Ectodermal cell (in vitro differentiated cells): ENCODE measurements around the gene NPHP3. TPM values are rescaled to one million over a fixed set of nuclear protein-coding genes. Genes with fewer than 3 reads are reported as not detected.
A peak's percentile ranks its signal among the peaks of the same experiment; 100 is the strongest.
"Not testable (repeated sequence)": the region's sequence is repeated elsewhere in the genome, so short reads cannot be mapped to it uniquely, and the experiment has no call there.

Experiments
- H3K27ac ChIP-seq: 2 replicates; pipeline ENCODE4 v1.7.0; 2013; ENCODE audit warnings: mild to moderate bottlenecking, low read depth, low read length; ENCODE audit not compliant: insufficient read depth, poor library complexity, severe bottlenecking
- H3K27me3 ChIP-seq: 2 replicates; pipeline ENCODE4 v1.7.0; 2013; ENCODE audit warnings: mild to moderate bottlenecking, low read length; ENCODE audit not compliant: insufficient read depth, control insufficient read depth, poor library complexity, severe bottlenecking
- H3K36me3 ChIP-seq: one replicate; pipeline ENCODE4 v1.7.0; 2013; ENCODE audit warnings: low read length; ENCODE audit not compliant: control insufficient read depth, insufficient read depth
- H3K4me1 ChIP-seq: one replicate; pipeline ENCODE4 v1.7.0; 2013; ENCODE audit warnings: low read length; ENCODE audit not compliant: control insufficient read depth, insufficient read depth
- H3K4me3 ChIP-seq: 2 replicates; pipeline ENCODE4 v1.7.0; 2013; ENCODE audit warnings: low read depth, low read length, control low read depth; ENCODE audit not compliant: insufficient read depth
- H3K9me3 ChIP-seq: 2 replicates; pipeline ENCODE4 v1.7.0; 2013; ENCODE audit warnings: mild to moderate bottlenecking, low read length, moderate library complexity; ENCODE audit not compliant: control insufficient read depth
- WGBS, 2 experiments: methylation state at CpG; one replicate each; pipeline ENCODE4 v1.1.7; 2013; ENCODE audit warnings: missing lambda C conversion rate in 2 of 2; 5-methylcytosine and 5-hydroxymethylcytosine counted together
- polyA plus RNA-seq, 4 experiments: library from polyadenylated mRNA; stranded (reverse); fragments of 50-300 nt; gene quantifications; one replicate each; pipeline ENCODE4 v1.2.3, GENCODE V29; 2013

NPHP3 gene, protein sequence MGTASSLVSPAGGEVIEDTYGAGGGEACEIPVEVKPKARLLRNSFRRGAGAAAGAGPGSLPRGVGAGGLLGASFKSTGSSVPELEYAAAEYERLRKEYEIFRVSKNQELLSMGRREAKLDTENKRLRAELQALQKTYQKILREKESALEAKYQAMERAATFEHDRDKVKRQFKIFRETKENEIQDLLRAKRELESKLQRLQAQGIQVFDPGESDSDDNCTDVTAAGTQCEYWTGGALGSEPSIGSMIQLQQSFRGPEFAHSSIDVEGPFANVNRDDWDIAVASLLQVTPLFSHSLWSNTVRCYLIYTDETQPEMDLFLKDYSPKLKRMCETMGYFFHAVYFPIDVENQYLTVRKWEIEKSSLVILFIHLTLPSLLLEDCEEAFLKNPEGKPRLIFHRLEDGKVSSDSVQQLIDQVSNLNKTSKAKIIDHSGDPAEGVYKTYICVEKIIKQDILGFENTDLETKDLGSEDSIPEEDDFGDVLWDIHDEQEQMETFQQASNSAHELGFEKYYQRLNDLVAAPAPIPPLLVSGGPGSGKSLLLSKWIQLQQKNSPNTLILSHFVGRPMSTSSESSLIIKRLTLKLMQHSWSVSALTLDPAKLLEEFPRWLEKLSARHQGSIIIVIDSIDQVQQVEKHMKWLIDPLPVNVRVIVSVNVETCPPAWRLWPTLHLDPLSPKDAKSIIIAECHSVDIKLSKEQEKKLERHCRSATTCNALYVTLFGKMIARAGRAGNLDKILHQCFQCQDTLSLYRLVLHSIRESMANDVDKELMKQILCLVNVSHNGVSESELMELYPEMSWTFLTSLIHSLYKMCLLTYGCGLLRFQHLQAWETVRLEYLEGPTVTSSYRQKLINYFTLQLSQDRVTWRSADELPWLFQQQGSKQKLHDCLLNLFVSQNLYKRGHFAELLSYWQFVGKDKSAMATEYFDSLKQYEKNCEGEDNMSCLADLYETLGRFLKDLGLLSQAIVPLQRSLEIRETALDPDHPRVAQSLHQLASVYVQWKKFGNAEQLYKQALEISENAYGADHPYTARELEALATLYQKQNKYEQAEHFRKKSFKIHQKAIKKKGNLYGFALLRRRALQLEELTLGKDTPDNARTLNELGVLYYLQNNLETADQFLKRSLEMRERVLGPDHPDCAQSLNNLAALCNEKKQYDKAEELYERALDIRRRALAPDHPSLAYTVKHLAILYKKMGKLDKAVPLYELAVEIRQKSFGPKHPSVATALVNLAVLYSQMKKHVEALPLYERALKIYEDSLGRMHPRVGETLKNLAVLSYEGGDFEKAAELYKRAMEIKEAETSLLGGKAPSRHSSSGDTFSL (N-terminal part only)
- polyA plus RNA-seq (2013, experiment 1 of 4): 27.6 TPM
- polyA plus RNA-seq (2013, experiment 2 of 4): 29.0 TPM
- 25.5 TPM for polyA plus RNA-seq (2013, experiment 3 of 4)
- polyA plus RNA-seq (2013, experiment 4 of 4): 29.0 TPM

DNA sequence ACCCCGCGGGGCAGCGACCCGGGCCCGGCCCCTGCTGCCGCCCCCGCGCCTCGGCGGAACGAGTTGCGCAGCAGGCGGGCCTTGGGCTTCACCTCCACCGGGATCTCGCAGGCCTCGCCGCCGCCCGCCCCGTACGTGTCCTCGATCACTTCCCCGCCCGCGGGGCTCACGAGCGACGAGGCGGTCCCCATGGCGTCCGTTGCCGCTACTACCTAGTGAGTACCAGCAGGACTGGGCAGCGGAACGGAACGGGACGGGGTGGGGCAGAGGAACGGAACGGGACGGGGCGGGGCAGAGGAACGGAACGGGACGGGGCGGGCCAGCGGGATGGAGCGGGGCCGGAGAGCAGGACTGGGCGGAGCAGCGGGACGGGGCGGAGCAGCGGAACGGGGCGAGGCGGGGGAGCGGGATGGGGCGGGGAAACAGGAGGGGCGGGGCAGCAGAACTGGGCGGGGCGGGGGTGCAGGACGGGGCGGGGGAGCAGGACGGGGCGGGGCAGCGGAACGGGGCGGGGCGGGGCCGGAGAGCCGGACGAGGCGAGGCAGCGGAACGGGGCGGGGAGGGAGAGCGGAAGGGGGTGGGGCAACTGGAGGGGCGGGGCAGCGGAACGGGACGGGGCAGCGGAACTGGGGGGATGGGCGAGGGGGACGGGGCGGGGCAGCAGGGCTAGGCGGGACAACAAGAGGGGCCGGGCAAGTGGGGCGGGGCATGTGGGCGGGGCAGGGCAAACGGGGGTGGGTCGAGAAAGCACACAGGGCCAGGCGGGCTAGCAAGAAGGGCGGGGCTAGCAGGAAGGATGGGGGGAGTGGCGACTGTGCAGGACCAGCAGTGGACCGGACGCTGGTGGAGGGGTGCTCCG lies at the start of gene NPHP3:
Gene NPHP3, minus strand, starts transcription at position 245 of the 859 bp plus-strand sequence. Its CDS starts 54 bp downstream, at position 191.
- H3K9me3 ChIP-seq: no peaks in the 10 kb centered on the region
- H3K36me3 ChIP-seq: no peaks in the 10 kb centered on the region
- peaks cover 7% of the 10 kb centered on the region for H3K4me1 ChIP-seq
- H3K4me3 ChIP-seq: peak within 1 kb of the TSS; percentile 88
- no peaks in the 10 kb centered on the region for H3K27me3 ChIP-seq
- peak within 1 kb of the TSS; percentile 92 for H3K27ac ChIP-seq
- WGBS, 2 experiments: 1% methylated on average over 85 to 96 of the region's 96 CpGs

DNA sequence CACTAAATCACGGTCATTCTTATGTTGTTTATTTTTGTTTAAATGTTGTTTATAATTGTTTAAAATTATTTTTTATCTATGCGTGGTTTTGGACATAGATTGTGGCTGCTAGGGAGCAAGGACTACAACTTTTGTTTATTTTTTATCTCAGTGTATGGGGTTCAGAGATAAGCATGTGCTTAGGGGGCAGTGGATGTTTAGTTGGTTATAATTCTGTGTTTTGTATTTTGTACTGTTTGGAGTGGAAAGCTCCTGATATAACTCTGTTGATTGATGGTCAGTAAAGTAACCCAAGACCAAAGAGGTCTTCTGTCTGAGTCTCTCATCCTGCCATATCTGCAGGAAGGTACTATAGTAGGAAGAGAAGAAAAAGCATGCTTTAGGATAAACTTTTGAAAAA lies 36.5 kb upstream of the NPHP3 start:
- WGBS, 2 experiments: 96 to 100% methylated on average over 1 of the region's 2 CpGs
- H3K4me1 ChIP-seq: no peaks in the 10 kb centered on the region
- H3K36me3 ChIP-seq: no peaks in the 10 kb centered on the region
- H3K27me3 ChIP-seq: no peaks in the 10 kb centered on the region
- H3K27ac ChIP-seq: no peak overlapping the region
- no peak overlapping the region for H3K4me3 ChIP-seq
- no peaks in the 10 kb centered on the region for H3K9me3 ChIP-seq

DNA sequence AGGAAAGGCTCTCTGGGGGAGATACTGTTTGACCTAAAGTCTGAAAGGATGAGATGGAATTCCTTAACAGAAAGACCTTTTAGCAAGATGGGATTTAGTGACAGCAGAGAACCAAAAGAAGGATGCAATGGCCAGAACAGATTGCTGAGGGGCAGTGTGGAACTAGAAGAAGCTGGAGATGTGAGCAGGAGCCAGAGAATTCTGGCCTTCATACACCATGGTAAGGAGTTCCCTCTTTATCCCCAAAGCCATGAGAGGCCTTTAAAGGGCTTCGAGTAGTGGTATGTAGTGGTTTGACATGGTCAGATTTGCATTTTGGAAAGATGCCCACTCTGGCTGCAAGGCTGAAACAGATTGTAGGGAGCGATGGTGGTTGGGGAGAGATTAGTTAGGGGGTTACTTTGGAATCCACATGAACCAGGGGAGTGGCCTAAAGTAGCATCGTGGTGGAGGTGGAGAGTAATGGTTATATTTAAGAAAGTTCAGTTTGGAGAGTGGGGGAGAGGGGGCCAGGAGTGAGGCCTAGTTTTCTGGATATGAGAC lies 34.0 kb upstream of the NPHP3 start:
- Histone ChIP-seq H3K27ac (no peak overlapping the region), H3K27me3 (no peaks in the 10 kb centered on the region), H3K4me1 (no peaks in the 10 kb centered on the region), H3K9me3 (no peaks in the 10 kb centered on the region), H3K36me3 (no peaks in the 10 kb centered on the region), H3K4me3 (no peak overlapping the region)
- WGBS, 2 experiments: 91 to 93% methylated on average over 3 of the region's 3 CpGs

DNA sequence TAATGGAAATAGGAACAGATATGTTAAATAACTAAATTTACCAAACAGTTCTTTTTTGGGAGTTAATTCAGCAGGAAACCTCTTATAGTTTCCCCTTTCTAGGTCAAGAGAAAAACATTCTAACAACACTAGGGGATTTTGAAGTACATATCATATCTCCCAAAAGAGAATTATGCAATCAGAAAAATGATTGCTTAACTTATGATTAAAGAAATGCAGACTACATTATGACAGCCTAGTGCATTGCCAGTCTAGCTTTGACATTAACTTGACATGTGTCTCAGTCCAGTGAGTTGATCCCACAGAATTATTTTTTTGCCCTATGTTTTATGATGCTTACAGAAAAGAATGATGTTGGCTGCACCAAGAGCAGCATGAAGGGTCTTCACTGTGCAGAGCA lies 31.7 kb upstream of the NPHP3 start:
- Histone ChIP-seq H3K9me3 (no peaks in the 10 kb centered on the region), H3K27me3 (no peaks in the 10 kb centered on the region), H3K27ac (no peak overlapping the region), H3K4me3 (no peak overlapping the region), H3K36me3 (no peaks in the 10 kb centered on the region), H3K4me1 (no peaks in the 10 kb centered on the region)

DNA sequence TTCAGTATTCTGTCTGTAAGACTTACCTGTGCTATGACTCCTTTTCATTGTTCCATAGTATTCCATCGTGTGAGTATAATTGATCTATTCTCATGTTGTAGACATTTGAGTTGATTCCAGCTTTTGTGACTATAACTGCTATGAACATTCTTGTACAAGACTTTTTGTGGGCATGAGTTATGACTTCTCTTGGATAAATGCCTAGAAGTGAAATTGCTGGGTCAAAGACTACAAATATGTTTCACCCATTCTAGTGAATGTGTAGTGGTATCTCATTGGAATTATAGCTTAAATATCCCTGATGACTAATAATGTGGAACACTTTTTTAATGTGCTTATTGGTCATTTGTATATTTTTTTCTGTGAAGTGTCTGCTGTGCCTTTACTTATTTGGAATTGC lies 27.6 kb upstream of the NPHP3 start:
- no peak overlapping the region for H3K4me3 ChIP-seq
- no peaks in the 10 kb centered on the region for H3K4me1 ChIP-seq
- H3K27ac ChIP-seq: no peak overlapping the region
- no peaks in the 10 kb centered on the region for H3K9me3 ChIP-seq
- no peaks in the 10 kb centered on the region for H3K36me3 ChIP-seq
- 94 to 100% methylated on average over 1 of the region's 1 CpG for WGBS, 2 experiments
- H3K27me3 ChIP-seq: no peaks in the 10 kb centered on the region

DNA sequence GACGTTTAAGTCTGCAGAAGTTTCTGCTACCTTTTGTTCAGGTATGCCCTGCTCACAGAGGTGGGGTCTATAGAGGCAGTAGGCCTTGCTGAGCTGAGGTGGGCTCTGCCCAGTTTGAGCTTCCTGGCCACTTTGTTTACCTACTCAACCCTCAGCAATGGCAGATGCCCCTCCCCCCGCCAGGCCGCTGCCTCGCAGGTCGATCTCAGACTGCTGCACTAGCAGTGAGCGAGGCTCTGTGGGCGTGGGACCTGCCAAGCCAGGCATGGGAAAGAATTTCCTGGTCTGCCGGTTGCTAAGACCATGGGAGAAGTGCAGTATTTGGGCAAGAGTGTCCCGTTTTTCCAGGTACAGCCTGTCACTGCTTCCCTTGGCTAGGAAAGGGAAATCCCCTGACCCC lies 24.5 kb upstream of the NPHP3 start:
- not testable (repeated sequence) for H3K27ac ChIP-seq, H3K27me3 ChIP-seq, H3K4me3 ChIP-seq, H3K9me3 ChIP-seq, H3K36me3 ChIP-seq, H3K4me1 ChIP-seq
- 79 to 84% methylated on average over 9 of the region's 9 CpGs for WGBS, 2 experiments

DNA sequence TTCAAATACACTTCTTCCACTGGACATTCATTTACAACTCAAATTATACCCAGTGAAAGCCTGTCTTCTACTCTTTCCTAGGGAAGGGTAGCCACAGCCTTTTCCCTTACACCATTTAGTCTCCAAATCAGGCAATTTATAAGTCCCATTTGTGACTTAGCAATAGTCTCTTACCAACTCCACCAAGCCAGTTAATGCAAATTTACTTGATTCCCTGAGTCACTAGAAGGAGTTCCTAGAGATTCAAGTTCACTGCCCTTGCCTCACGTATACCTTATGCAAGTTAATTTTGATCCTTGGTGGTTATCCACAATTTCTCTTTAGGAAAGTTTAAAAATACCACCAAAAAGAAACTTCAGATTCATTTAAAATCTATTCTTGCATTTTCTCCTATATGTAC lies 16.1 kb upstream of the NPHP3 start:
- H3K9me3 ChIP-seq: no peaks in the 10 kb centered on the region
- H3K27me3 ChIP-seq: no peaks in the 10 kb centered on the region
- WGBS, 2 experiments: 86 to 89% methylated on average over 1 of the region's 1 CpG
- H3K4me3 ChIP-seq: no peak overlapping the region
- no peaks in the 10 kb centered on the region for H3K36me3 ChIP-seq
- no peaks in the 10 kb centered on the region for H3K4me1 ChIP-seq
- no peak overlapping the region for H3K27ac ChIP-seq

DNA sequence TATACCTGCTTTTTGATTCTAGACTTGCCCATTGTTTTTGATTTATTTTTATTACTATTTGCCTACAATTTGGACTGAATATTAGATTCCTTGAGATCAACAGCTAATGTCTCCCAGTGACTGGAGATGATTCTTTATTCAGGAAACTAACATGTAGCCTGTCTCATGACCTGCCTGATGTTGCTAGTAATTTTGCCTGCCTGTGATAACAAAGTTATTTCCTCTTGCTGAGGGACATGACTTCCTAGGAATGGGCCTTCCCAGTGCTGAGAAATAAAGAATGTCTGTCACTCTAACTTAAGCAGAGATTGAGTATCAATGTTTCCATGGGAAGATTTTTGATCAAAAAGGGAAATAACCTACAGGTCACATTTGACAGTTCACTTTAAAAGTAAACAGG lies 13.4 kb upstream of the NPHP3 start:
- H3K9me3 ChIP-seq: no peaks in the 10 kb centered on the region
- no peaks in the 10 kb centered on the region for H3K27me3 ChIP-seq
- H3K36me3 ChIP-seq: no peaks in the 10 kb centered on the region
- H3K4me1 ChIP-seq: no peaks in the 10 kb centered on the region
- H3K27ac ChIP-seq: no peak overlapping the region
- H3K4me3 ChIP-seq: no peak overlapping the region

DNA sequence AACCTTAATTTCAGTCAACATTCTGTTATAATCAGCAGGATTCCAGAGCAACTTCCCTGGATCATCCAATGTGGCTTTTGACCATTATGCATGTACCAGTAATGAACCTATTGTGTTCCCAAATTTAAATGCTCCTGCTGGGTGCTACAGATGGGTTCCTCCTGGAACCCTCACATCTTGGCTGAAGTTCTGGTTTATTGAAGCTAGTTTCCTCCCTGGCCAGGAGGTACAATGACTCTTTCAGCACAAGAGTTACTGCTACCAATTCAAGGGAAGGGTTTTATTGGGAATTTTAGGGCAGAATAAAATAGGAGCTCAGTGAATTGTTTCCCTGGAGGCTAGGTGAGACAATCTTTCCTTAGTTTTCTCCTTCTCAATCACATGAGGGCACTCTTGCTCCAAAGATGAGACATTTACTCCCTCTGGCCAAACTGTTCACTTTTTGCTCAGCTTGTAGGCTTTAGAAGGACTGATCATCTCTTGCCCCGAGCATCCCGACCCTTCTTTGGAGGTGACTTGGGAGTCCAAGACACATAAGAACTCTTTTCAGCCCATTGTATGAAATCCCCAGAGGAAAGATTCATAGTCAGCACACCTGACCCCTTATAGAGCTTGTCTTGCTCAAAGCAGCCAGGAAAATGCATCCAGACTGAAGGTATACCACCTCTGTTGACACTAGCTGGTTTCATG lies 8.8 kb upstream of the NPHP3 start:
- Histone ChIP-seq H3K27ac (no peak overlapping the region), H3K36me3 (no peaks in the 10 kb centered on the region), H3K9me3 (no peaks in the 10 kb centered on the region), H3K4me1 (no peaks in the 10 kb centered on the region), H3K4me3 (no peak overlapping the region), H3K27me3 (no peaks in the 10 kb centered on the region)
- 43 to 60% methylated on average over 2 of the region's 2 CpGs for WGBS, 2 experiments
